Osteoblast (primary cell): Measurements from ENCODE around the gene ELK3. TPM values are rescaled to one million over a fixed set of nuclear protein-coding genes. Genes with fewer than 3 reads are reported as not detected.
A peak's percentile ranks its signal among the peaks of the same experiment; 100 is the strongest.

Experiments
- DNase-seq: peaks from one replicate; pipeline ENCODE4 v3.0.0; 2011; ENCODE audit warnings: low spot score, mixed read lengths; ENCODE audit not compliant: insufficient read length; ENCODE audit errors: missing footprints
- H2AFZ ChIP-seq: 2 replicates; pipeline ENCODE4 v1.6.0; 2011; ENCODE audit warnings: mild to moderate bottlenecking, low read length
- H3K27ac ChIP-seq: 2 replicates; pipeline ENCODE4 v1.5.1; 2011; ENCODE audit warnings: mild to moderate bottlenecking, low read depth, low read length, moderate library complexity
- H3K27me3 ChIP-seq: 2 replicates; pipeline ENCODE4 v1.6.0; 2012; ENCODE audit warnings: mild to moderate bottlenecking, control low read depth, inconsistent platforms, low read length, moderate library complexity; ENCODE audit not compliant: insufficient read depth
- H3K36me3 ChIP-seq: 2 replicates; pipeline ENCODE4 v1.5.1; 2011; ENCODE audit warnings: mild to moderate bottlenecking, low read length, control low read depth, moderate library complexity; ENCODE audit not compliant: insufficient read depth
- H3K4me1 ChIP-seq: 2 replicates; pipeline ENCODE4 v1.5.1; 2011; ENCODE audit warnings: mild to moderate bottlenecking, low read length, control low read depth, moderate library complexity; ENCODE audit not compliant: insufficient read depth
- H3K4me2 ChIP-seq: 2 replicates; pipeline ENCODE4 v1.6.0; 2011; ENCODE audit warnings: mild to moderate bottlenecking, low read length; ENCODE audit not compliant: insufficient read depth
- H3K4me3 ChIP-seq: fragments of 200-600 bp; sonication (generic); 3 replicates; pipeline ENCODE4 v1.5.1; 2012; ENCODE audit warnings: mild to moderate bottlenecking, low read length, inconsistent platforms; ENCODE audit not compliant: insufficient read depth
- H3K79me2 ChIP-seq: 2 replicates; pipeline ENCODE4 v1.6.0; 2012; ENCODE audit warnings: mild to moderate bottlenecking, low read length, control low read depth, inconsistent platforms; ENCODE audit not compliant: insufficient read depth
- H3K9me3 ChIP-seq: 2 replicates; pipeline ENCODE4 v1.5.1; 2011; ENCODE audit warnings: low read depth, low read length, control low read depth
- H4K20me1 ChIP-seq: 2 replicates; pipeline ENCODE4 v1.6.0; 2012; ENCODE audit warnings: mild to moderate bottlenecking, low read length, control low read depth; ENCODE audit not compliant: insufficient read depth
- total RNA-seq: library from RNA; depleted of rRNA; stranded (reverse); fragments of >200 nt; gene quantifications from 2 replicates; pipeline ENCODE4 v1.2.3, GENCODE V29; 2012
- TF ChIP-seq, protein P1 (sequence below): IDR thresholded peaks from 2 replicates; pipeline ENCODE4 v1.5.1; 2011; ENCODE audit warnings: mild to moderate bottlenecking, low read depth, low read length, moderate library complexity; ENCODE audit errors: extremely low read depth

The ELK3 gene
- total RNA-seq, 1 donor, result 27.5 TPM

DNA sequence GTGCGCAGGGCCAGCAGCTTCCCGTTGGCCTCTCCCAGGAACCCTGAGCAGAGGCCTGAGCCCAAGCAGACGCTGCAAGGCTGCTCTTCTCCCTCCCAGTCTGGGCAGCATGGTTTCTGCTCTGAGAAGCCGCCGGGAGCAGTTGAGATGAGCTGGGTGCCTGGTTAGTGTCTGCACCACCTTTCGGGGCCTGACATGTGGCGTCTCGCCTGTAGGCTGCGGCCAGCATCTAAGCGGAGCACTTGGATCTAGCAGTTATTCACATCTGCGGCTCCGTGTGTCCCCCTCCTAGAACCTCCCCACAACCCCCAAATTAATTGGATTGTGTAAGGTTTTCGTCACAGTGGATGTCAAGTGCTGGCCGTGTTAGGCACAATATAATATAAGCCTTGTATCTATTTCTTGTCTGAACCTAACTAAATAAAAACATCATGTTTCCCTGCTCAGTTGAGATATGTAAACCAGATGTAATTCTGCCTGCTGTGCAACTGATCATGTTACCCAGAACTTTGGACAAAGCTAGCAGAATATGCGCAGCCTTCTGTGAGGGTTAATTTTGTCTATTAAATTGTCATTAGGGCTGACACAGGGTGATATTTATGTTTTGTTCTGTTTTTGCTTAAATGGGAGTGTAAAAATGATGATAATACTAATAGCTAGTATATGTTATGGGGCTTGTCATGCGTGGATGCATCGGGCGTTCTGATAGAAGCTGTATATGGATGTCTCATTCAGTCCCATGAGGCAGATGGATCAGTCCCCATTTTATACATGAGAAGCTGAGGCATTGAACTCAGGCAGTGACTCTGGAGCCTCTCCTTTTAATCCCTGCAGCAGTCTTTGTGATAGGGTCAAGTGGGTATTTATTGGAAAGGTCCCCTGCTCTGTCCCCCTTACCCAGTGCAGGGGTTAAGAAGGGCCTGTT lies 45.8 kb downstream of the ELK3 start:
- peaks cover 78% of the 10 kb centered on the region for H3K79me2 ChIP-seq
- no peaks in the 10 kb centered on the region for H4K20me1 ChIP-seq
- H3K4me1 ChIP-seq, result peaks cover 55% of the 10 kb centered on the region
- H3K27ac ChIP-seq, result peak overlapping the region; percentile 82
- H3K9me3 ChIP-seq, result no peaks in the 10 kb centered on the region
- TF ChIP-seq, protein P1, sequence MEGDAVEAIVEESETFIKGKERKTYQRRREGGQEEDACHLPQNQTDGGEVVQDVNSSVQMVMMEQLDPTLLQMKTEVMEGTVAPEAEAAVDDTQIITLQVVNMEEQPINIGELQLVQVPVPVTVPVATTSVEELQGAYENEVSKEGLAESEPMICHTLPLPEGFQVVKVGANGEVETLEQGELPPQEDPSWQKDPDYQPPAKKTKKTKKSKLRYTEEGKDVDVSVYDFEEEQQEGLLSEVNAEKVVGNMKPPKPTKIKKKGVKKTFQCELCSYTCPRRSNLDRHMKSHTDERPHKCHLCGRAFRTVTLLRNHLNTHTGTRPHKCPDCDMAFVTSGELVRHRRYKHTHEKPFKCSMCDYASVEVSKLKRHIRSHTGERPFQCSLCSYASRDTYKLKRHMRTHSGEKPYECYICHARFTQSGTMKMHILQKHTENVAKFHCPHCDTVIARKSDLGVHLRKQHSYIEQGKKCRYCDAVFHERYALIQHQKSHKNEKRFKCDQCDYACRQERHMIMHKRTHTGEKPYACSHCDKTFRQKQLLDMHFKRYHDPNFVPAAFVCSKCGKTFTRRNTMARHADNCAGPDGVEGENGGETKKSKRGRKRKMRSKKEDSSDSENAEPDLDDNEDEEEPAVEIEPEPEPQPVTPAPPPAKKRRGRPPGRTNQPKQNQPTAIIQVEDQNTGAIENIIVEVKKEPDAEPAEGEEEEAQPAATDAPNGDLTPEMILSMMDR, result no peak
- no peak for DNase-seq
- H3K4me3 ChIP-seq, result no peak overlapping the region
- no peak overlapping the region for H3K4me2 ChIP-seq
- no peaks in the 10 kb centered on the region for H3K27me3 ChIP-seq
- H3K36me3 ChIP-seq, result peaks cover 10% of the 10 kb centered on the region
- H2AFZ ChIP-seq, result no peak overlapping the region

DNA sequence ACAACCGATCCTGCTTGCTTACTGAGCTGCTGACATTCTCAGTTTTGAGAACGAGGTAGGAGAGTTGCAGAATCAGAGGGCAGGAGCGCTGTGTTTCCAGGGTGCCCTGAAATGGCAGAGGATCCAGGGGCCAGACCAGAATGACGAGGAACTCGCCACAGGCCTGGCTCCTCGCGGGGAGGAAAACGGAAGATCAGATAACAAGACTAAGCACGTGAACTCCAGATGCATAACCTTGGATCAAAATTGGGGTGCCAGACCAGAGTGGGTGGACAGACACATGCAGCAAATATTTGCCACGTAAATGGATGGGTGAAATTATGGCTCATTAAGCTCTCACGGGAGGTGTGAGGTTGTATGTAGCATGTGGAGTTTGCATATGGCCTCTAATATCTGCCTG lies 46.5 kb downstream of the ELK3 start:
- peaks cover 6% of the 10 kb centered on the region for H3K36me3 ChIP-seq
- peaks cover 79% of the 10 kb centered on the region for H3K79me2 ChIP-seq
- H3K4me2 ChIP-seq, result no peak overlapping the region
- DNase-seq, result no peak
- H3K27me3 ChIP-seq, result no peaks in the 10 kb centered on the region
- no peak overlapping the region for H3K4me3 ChIP-seq
- no peak overlapping the region for H2AFZ ChIP-seq
- H3K9me3 ChIP-seq, result no peaks in the 10 kb centered on the region
- peaks cover 51% of the 10 kb centered on the region for H3K4me1 ChIP-seq
- no peaks in the 10 kb centered on the region for H4K20me1 ChIP-seq
- peak overlapping the region; percentile 82 for H3K27ac ChIP-seq
- TF ChIP-seq, protein P1, result no peak

DNA sequence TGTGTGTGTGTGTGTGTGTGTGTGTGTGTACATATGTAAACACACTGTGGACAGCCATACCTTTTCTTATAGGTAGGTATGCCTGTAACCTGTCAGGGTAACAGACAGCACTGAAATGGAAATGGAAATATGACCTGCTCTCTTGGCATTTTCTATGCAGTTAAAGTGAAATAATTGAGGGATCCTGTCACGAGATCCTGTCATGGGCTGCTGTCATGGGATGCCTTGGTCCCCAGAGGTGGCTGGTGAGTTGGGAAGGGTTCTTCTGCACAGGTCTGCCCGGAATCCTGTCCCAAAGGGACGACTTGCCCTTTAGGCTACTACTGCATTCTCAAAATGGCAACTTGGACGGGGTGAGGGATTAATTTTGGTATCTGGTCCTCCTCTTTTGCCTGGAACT lies 47.3 kb downstream of the ELK3 start:
- Histone ChIP-seq H3K4me3 (no peak overlapping the region), H3K4me1 (peaks cover 43% of the 10 kb centered on the region), H3K36me3 (peaks cover 6% of the 10 kb centered on the region), H3K79me2 (peaks cover 80% of the 10 kb centered on the region), H3K27ac (peak overlapping the region; percentile 82), H3K9me3 (no peaks in the 10 kb centered on the region), H3K4me2 (peak overlapping the region; percentile 55), H3K27me3 (no peaks in the 10 kb centered on the region), H2AFZ (no peak overlapping the region), H4K20me1 (no peaks in the 10 kb centered on the region)
- no peak for DNase-seq
- TF ChIP-seq, protein P1, result no peak

DNA sequence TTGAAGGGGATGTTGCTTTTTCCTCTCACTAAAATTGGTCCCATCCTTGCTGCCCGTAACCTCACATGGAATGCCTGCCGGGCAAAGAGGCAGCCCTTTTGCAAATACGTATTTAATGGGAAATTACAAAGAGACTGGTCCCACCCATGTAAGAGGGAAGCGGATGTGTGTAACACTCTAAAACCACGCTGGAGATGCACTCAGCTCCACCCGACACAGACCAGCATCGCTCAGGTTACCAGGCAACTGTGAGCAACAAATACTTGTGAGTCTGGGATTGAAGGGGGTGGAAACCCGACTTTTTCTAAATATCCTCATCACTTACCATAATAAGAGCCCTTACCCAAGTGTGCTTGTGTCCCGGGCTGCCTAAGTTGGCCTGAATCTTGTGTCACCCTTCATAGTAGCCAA lies 47.7 kb downstream of the ELK3 start:
- DNase-seq, result peak; percentile 95
- no peak overlapping the region for H3K4me3 ChIP-seq
- no peaks in the 10 kb centered on the region for H3K27me3 ChIP-seq
- no peak overlapping the region for H2AFZ ChIP-seq
- peaks cover 82% of the 10 kb centered on the region for H3K79me2 ChIP-seq
- TF ChIP-seq, protein P1, result no peak
- H3K36me3 ChIP-seq, result peaks cover 10% of the 10 kb centered on the region
- no peaks in the 10 kb centered on the region for H3K9me3 ChIP-seq
- H4K20me1 ChIP-seq, result no peaks in the 10 kb centered on the region
- peak overlapping the region; percentile 55 for H3K4me2 ChIP-seq
- H3K4me1 ChIP-seq, result peaks cover 39% of the 10 kb centered on the region
- peak overlapping the region; percentile 82 for H3K27ac ChIP-seq
